CD4-positive, CD25-positive, alpha-beta regulatory T cell (primary cell): Measurements from ENCODE around the gene TAGLN. TPM values are rescaled to one million over a fixed set of nuclear protein-coding genes. Genes with fewer than 3 reads are reported as not detected.

ENCODE experiments used
- ATAC-seq, 2 donors: fragments of 150-1000 bp; cut with Tn5 transposase; one replicate each; pipeline ENCODE4 v1.10.0; 2021; ENCODE audit warnings: low read depth in 2 of 2, moderate number of reproducible peaks in 2 of 2, moderate library complexity in 1 of 2
- DNase-seq, 3 donors: peaks; one replicate each; pipeline versions ENCODE4 v3.0.0 to v3.0.0-alpha.2; 2012 to 2022; ENCODE audit warnings: mixed read lengths in 1 of 3
- H3K27ac ChIP-seq: one replicate; pipeline ENCODE4 v1.7.0; 2013; ENCODE audit warnings: mild to moderate bottlenecking, low read length; ENCODE audit not compliant: insufficient read depth, poor library complexity, severe bottlenecking
- H3K27me3 ChIP-seq: one replicate; pipeline ENCODE4 v1.7.0; 2013; ENCODE audit warnings: low read length; ENCODE audit not compliant: control insufficient read depth, insufficient read depth
- H3K36me3 ChIP-seq: one replicate; pipeline ENCODE4 v1.7.0; 2013; ENCODE audit warnings: mild to moderate bottlenecking, low read length, moderate library complexity; ENCODE audit not compliant: control insufficient read depth, insufficient read depth
- H3K4me1 ChIP-seq: 2 replicates; pipeline ENCODE4 v1.7.0; 2013; ENCODE audit warnings: mild to moderate bottlenecking, low read length; ENCODE audit not compliant: insufficient read depth, control insufficient read depth, poor library complexity, severe bottlenecking
- H3K4me3 ChIP-seq: one replicate; pipeline ENCODE4 v1.7.0; 2013; ENCODE audit warnings: low read depth, mild to moderate bottlenecking, low read length, moderate library complexity
- H3K9me3 ChIP-seq, 2 experiments: 1 replicate in 1 of 2; 2 replicates in 1 of 2; pipeline ENCODE4 v1.7.0; 2013; ENCODE audit warnings: low read length in 2 of 2, mild to moderate bottlenecking in 1 of 2, moderate library complexity in 1 of 2; ENCODE audit not compliant: control insufficient read depth in 2 of 2
- H3K27ac Mint-ChIP-seq, 3 donors: one replicate each; pipeline ENCODE4 v1.8.0; 2020 to 2022; ENCODE audit warnings: mild to moderate bottlenecking in 3 of 3, mixed read lengths in 3 of 3, moderate library complexity in 2 of 3
- H3K27me3 Mint-ChIP-seq: one replicate; pipeline ENCODE4 v1.8.0; 2022; ENCODE audit warnings: mild to moderate bottlenecking, mixed read lengths
- H3K36me3 Mint-ChIP-seq: one replicate; pipeline ENCODE4 v1.8.0; 2020; ENCODE audit warnings: mixed read lengths
- H3K4me1 Mint-ChIP-seq, 4 donors: one replicate each; pipeline ENCODE4 v1.8.0; 2020 to 2022; ENCODE audit warnings: mixed read lengths in 4 of 4, mild to moderate bottlenecking in 1 of 4
- H3K4me3 Mint-ChIP-seq, 4 donors: one replicate each; pipeline ENCODE4 v1.8.0; 2020 to 2022; ENCODE audit warnings: mild to moderate bottlenecking in 4 of 4, mixed read lengths in 4 of 4, moderate library complexity in 3 of 4
- H3K9me3 Mint-ChIP-seq, 7 donors: one replicate each; pipeline ENCODE4 v1.8.0; 2020 to 2022; ENCODE audit warnings: mixed read lengths in 7 of 7, mild to moderate bottlenecking in 3 of 7, moderate library complexity in 2 of 7
- polyA plus RNA-seq, 4 donors: library from polyadenylated mRNA; unstranded; fragments of 300-500 nt; fragmentation: Illumina TruSeq; gene quantifications; one replicate each; pipeline ENCODE4 v1.2.3, GENCODE V29; 2021
- total RNA-seq: library from RNA; stranded (reverse); gene quantifications from one replicate; pipeline ENCODE4 v1.2.3, GENCODE V29; 2022

The TAGLN gene
- total and polyA plus RNA-seq, 5 donors from 2014 or later, result 0.25 to 11.7 (median 0.89) TPM

- H3K27me3 ChIP-seq, result no peaks in the 10 kb centered on the region
These were observed 21.4 kb downstream of the TAGLN start for GRCh38 chr11:117220568-117220967.

GRCh38 chr11:117220999-117221774, 22.0 kb downstream of the TAGLN start:
- no peaks in the 10 kb centered on the region for H3K9me3 Mint-ChIP-seq
- H3K27me3 ChIP-seq, result no peaks in the 10 kb centered on the region
- peaks cover 95% of the 10 kb centered on the region for H3K36me3 ChIP-seq
- peak overlapping the region in 1 of 3 donors; percentile 73 for H3K27ac Mint-ChIP-seq
- H3K36me3 Mint-ChIP-seq, result peaks cover 30% of the 10 kb centered on the region
- no peaks in the 10 kb centered on the region for H3K9me3 ChIP-seq
- peaks cover 0 to 14% (median 8%) of the 10 kb centered on the region in 4 donors for H3K4me1 Mint-ChIP-seq
- H3K27ac ChIP-seq, result no peak overlapping the region
- no peaks in the 10 kb centered on the region for H3K4me1 ChIP-seq
- no peak overlapping the region for H3K4me3 Mint-ChIP-seq
- DNase-seq (no peak), ATAC-seq (no peak)
- H3K4me3 ChIP-seq, result no peak overlapping the region
- no peaks in the 10 kb centered on the region for H3K27me3 Mint-ChIP-seq

More at GRCh38 chr11:117220568-117220967, 21.4 kb downstream of the TAGLN start:
- Histone ChIP-seq H3K4me1 (no peaks in the 10 kb centered on the region), H3K36me3 (peaks cover 97% of the 10 kb centered on the region), H3K4me3 (no peak overlapping the region), H3K27ac (no peak overlapping the region), H3K9me3 (no peaks in the 10 kb centered on the region)
- ATAC-seq (no peak), DNase-seq (no peak)
- Mint-ChIP-seq H3K4me1 (peaks cover 0 to 14% (median 7%) of the 10 kb centered on the region in 4 donors), H3K4me3 (no peak overlapping the region), H3K27ac (no peak overlapping the region), H3K9me3 (no peaks in the 10 kb centered on the region), H3K36me3 (peaks cover 30% of the 10 kb centered on the region), H3K27me3 (no peaks in the 10 kb centered on the region)

GRCh38 chr11:117221775-117222517, 22.8 kb downstream of the TAGLN start:
- DNase-seq, result no peak

GRCh38 chr11:117222991-117223740, 24.0 kb downstream of the TAGLN start:
- Histone ChIP-seq H3K27ac (no peak overlapping the region), H3K27me3 (no peaks in the 10 kb centered on the region), H3K36me3 (peaks cover 96% of the 10 kb centered on the region), H3K9me3 (no peaks in the 10 kb centered on the region), H3K4me3 (no peak overlapping the region), H3K4me1 (peaks cover 9% of the 10 kb centered on the region)
- ATAC-seq (no peak), DNase-seq (no peak)
- Mint-ChIP-seq H3K27ac (no peak overlapping the region), H3K36me3 (peaks cover 27% of the 10 kb centered on the region), H3K4me1 (peaks cover 0 to 28% (median 15%) of the 10 kb centered on the region in 4 donors), H3K9me3 (no peaks in the 10 kb centered on the region), H3K27me3 (no peaks in the 10 kb centered on the region), H3K4me3 (no peak overlapping the region)

More at GRCh38 chr11:117221775-117222517, 22.8 kb downstream of the TAGLN start:
- Histone ChIP-seq H3K27me3 (no peaks in the 10 kb centered on the region), H3K4me1 (peaks cover 7% of the 10 kb centered on the region), H3K27ac (no peak overlapping the region), H3K36me3 (peaks cover 96% of the 10 kb centered on the region), H3K4me3 (no peak overlapping the region), H3K9me3 (no peaks in the 10 kb centered on the region)
- Mint-ChIP-seq H3K9me3 (no peaks in the 10 kb centered on the region), H3K27ac (peak overlapping the region in 1 of 3 donors; percentile 73), H3K4me3 (no peak overlapping the region), H3K27me3 (no peaks in the 10 kb centered on the region), H3K4me1 (peaks cover 0 to 19% (median 15%) of the 10 kb centered on the region in 4 donors), H3K36me3 (peaks cover 30% of the 10 kb centered on the region)
- no peak for ATAC-seq

GRCh38 chr11:117223741-117224689, 24.8 kb downstream of the TAGLN start:
- Histone ChIP-seq H3K9me3 (no peaks in the 10 kb centered on the region), H3K27me3 (no peaks in the 10 kb centered on the region), H3K4me1 (peaks cover 12% of the 10 kb centered on the region), H3K4me3 (no peak overlapping the region), H3K27ac (no peak overlapping the region), H3K36me3 (peaks cover 95% of the 10 kb centered on the region)
- Mint-ChIP-seq H3K4me3 (peak overlapping the region in 1 of 4 donors; percentile 27), H3K9me3 (no peaks in the 10 kb centered on the region), H3K27me3 (no peaks in the 10 kb centered on the region), H3K27ac (no peak overlapping the region), H3K36me3 (peaks cover 26% of the 10 kb centered on the region), H3K4me1 (peaks cover 0 to 36% (median 20%) of the 10 kb centered on the region in 4 donors)
- DNase-seq (no peak), ATAC-seq (no peak)

- Histone ChIP-seq H3K27me3 (no peaks in the 10 kb centered on the region), H3K9me3 (no peaks in the 10 kb centered on the region), H3K36me3 (peaks cover 89% of the 10 kb centered on the region), H3K4me3 (no peak overlapping the region), H3K4me1 (peaks cover 27% of the 10 kb centered on the region), H3K27ac (no peak overlapping the region)
- H3K4me3 Mint-ChIP-seq, result no peak overlapping the region
- H3K27me3 Mint-ChIP-seq, result no peaks in the 10 kb centered on the region
- ATAC-seq (no peak), DNase-seq (no peak)
- H3K36me3 Mint-ChIP-seq, result peaks cover 33% of the 10 kb centered on the region
- H3K4me1 Mint-ChIP-seq, result peaks cover 0 to 49% (median 29%) of the 10 kb centered on the region in 4 donors
- H3K27ac Mint-ChIP-seq, result no peak overlapping the region
- no peaks in the 10 kb centered on the region for H3K9me3 Mint-ChIP-seq
These were observed 26.5 kb downstream of the TAGLN start for GRCh38 chr11:117225553-117226170.
